Measurements from ENCODE around the gene RIT1. TPM values are rescaled to one million over a fixed set of nuclear protein-coding genes. Genes with fewer than 3 reads are reported as not detected.
A peak's percentile ranks its signal among the peaks of the same experiment; 100 is the strongest.

RIT1 gene
- 10 to 100 TPM; 13.6 to 31.1 (median 17.4) TPM for total RNA-seq

GRCh38 chr1:155911156-155912055 is at the start of gene RIT1:
TSS of gene RIT1 (minus strand) at chr1:155911349. CDS start at chr1:155910761, 588 bp downstream.
- H3K27me3 ChIP-seq = no peaks in the 10 kb centered on the region
- peaks cover 0 to 14% (median 0%) of the 10 kb centered on the region in 4 donors for H3K4me1 ChIP-seq
- H3K36me3 ChIP-seq = peaks cover 0 to 74% (median 0%) of the 10 kb centered on the region in 3 donors
- DNase-seq = peak; percentile 89 to 96 (median 92)
- peak within 1 kb of the TSS; percentile 70 to 82 (median 76) for H3K4me3 ChIP-seq
- TF ChIP-seq CTCF (IDR thresholded peaks at IDR 0.05) = peak in 4 of 6 experiments; percentile 32 to 47 (median 40)
- peak; percentile 17 to 73 for TF ChIP-seq POLR2A (IDR thresholded peaks at IDR 0.05)
- H3K27ac ChIP-seq = peak within 1 kb of the TSS; percentile 90 to 93 (median 92)
- H3K9me3 ChIP-seq = no peaks in the 10 kb centered on the region

GRCh38 chr1:155960081-155960745 is 49.1 kb upstream of the RIT1 start:
- Histone ChIP-seq H3K4me1 (peaks cover 0 to 10% (median 6%) of the 10 kb centered on the region in 4 donors), H3K27me3 (no peaks in the 10 kb centered on the region), H3K27ac (peak overlapping the region in 3 of 4 donors; percentile 20 to 61 (median 43)), H3K4me3 (no peak overlapping the region), H3K36me3 (peaks cover 0 to 100% (median 2%) of the 10 kb centered on the region in 3 donors), H3K9me3 (no peaks in the 10 kb centered on the region)
- no peak for DNase-seq
- no peak for TF ChIP-seq CTCF (IDR thresholded peaks at IDR 0.05)
- no peak for TF ChIP-seq POLR2A (IDR thresholded peaks at IDR 0.05)

GRCh38 chr1:155957411-155957915 is 46.3 kb upstream of the RIT1 start:
- DNase-seq = no peak

GRCh38 chr1:155954645-155955044 is 43.5 kb upstream of the RIT1 start:
- no peak overlapping the region for H3K4me3 ChIP-seq
- H3K4me1 ChIP-seq = no peaks in the 10 kb centered on the region
- TF ChIP-seq CTCF (IDR thresholded peaks at IDR 0.05) (no peak), POLR2A (IDR thresholded peaks at IDR 0.05) (no peak)
- H3K9me3 ChIP-seq = no peaks in the 10 kb centered on the region
- H3K27me3 ChIP-seq = no peaks in the 10 kb centered on the region
- DNase-seq = no peak
- H3K36me3 ChIP-seq = peaks cover 0 to 98% (median 0%) of the 10 kb centered on the region in 3 donors
- H3K27ac ChIP-seq = no peak overlapping the region

More at GRCh38 chr1:155957411-155957915, 46.3 kb upstream of the RIT1 start:
- Histone ChIP-seq H3K36me3 (peaks cover 0 to 98% (median 2%) of the 10 kb centered on the region in 3 donors), H3K27ac (no peak overlapping the region), H3K9me3 (no peaks in the 10 kb centered on the region), H3K4me3 (no peak overlapping the region), H3K4me1 (peaks cover 0 to 8% (median 3%) of the 10 kb centered on the region in 4 donors), H3K27me3 (no peaks in the 10 kb centered on the region)
- no peak for TF ChIP-seq POLR2A (IDR thresholded peaks at IDR 0.05)
- no peak for TF ChIP-seq CTCF (IDR thresholded peaks at IDR 0.05)

- Histone ChIP-seq H3K4me1 (peaks cover 0 to under 1% (median 0%) of the 10 kb centered on the region in 4 donors), H3K36me3 (peaks cover 0 to 98% (median 0%) of the 10 kb centered on the region in 3 donors), H3K9me3 (no peaks in the 10 kb centered on the region), H3K27ac (no peak overlapping the region), H3K4me3 (no peak overlapping the region), H3K27me3 (no peaks in the 10 kb centered on the region)
- TF ChIP-seq CTCF (IDR thresholded peaks at IDR 0.05) (no peak), POLR2A (IDR thresholded peaks at IDR 0.05) (no peak)
- DNase-seq = no peak
Observed at GRCh38 chr1:155952505-155952890, 41.3 kb upstream of the RIT1 start.

All from Peyer's patch (tissue), 4 donors.